Measurements from ENCODE around the gene TBC1D3G. TPM values are rescaled to one million over a fixed set of nuclear protein-coding genes. Genes with fewer than 3 reads are reported as not detected.

Gene TBC1D3G
- total RNA-seq, result not detected in 2 replicates

GRCh38 chr17:36323584-36323983 is at the start of gene TBC1D3G:
Gene TBC1D3G, plus strand, starts transcription at chr17:36323884. Its CDS starts 1,528 bp downstream, at chr17:36325412.

Other genes starting within 250 kb of the TBC1D3G start
- gene CCL3, start 233.7 kb upstream of the TBC1D3G start, total RNA-seq, result not detected in 2 replicates
- gene CCL4, start 220.1 kb upstream of the TBC1D3G start, total RNA-seq, result not detected in 2 replicates
- 1.9 TPM in 1 of 2 replicates, not detected in the other for gene TBC1D3B, start 147.2 kb upstream of the TBC1D3G start, total RNA-seq
- gene CCL3L1, start 127.1 kb upstream of the TBC1D3G start, total RNA-seq, result not detected in 2 replicates
- gene CCL4L2, start 112.8 kb upstream of the TBC1D3G start, total RNA-seq, result not detected in 2 replicates
- 0.39 TPM in 1 of 2 replicates, not detected in the other for gene TBC1D3I, start 59.3 kb upstream of the TBC1D3G start, total RNA-seq
- not detected in 2 replicates for gene TBC1D3H, start 64.6 kb downstream of the TBC1D3G start, total RNA-seq
- 34.1 and 42.2 TPM in 2 replicates for gene ZNHIT3, start 162.8 kb downstream of the TBC1D3G start, total RNA-seq
- gene MYO19, start 211.0 kb downstream of the TBC1D3G start, total RNA-seq, result 17.2 and 40.2 TPM in 2 replicates
- gene PIGW, start 211.1 kb downstream of the TBC1D3G start, total RNA-seq, result 3.8 and 9.4 TPM in 2 replicates
- gene GGNBP2, start 221.0 kb downstream of the TBC1D3G start, total RNA-seq, result 30.8 and 36.2 TPM in 2 replicates

Data from epithelial cell of alveolus of lung (primary cell).